Lung (tissue), 12 donors: ENCODE data around the gene B3GNT2. TPM values are rescaled to one million over a fixed set of nuclear protein-coding genes. Genes with fewer than 3 reads are reported as not detected.

ENCODE experiments used
- ATAC-seq: fragments of 200-7000 bp; cut with Tn5 transposase; one replicate; pipeline ENCODE4 v1.9.1; 2020; ENCODE audit warnings: moderate number of reproducible peaks; ENCODE audit not compliant: insufficient read depth, low FRiP score
- DNase-seq, 3 donors: peaks; one replicate each; pipeline ENCODE4 v3.0.0-alpha.2; 2013 to 2017
- H3K27ac ChIP-seq, 2 donors: one replicate each; pipeline ENCODE4 v1.5.1; 2013; ENCODE audit warnings: mild to moderate bottlenecking in 2 of 2, moderate library complexity in 2 of 2, control low read depth in 1 of 2, inconsistent platforms in 1 of 2, low read depth in 1 of 2, low read length in 1 of 2
- H3K27me3 ChIP-seq, 3 donors: one replicate each; pipeline ENCODE4 v1.5.1; 2013; ENCODE audit warnings: low read length in 2 of 3; ENCODE audit not compliant: control insufficient read depth in 3 of 3, insufficient read depth in 3 of 3
- H3K36me3 ChIP-seq, 4 donors: one replicate each; pipeline ENCODE4 v1.5.1; 2013; ENCODE audit warnings: low read length in 4 of 4, mild to moderate bottlenecking in 1 of 4, moderate library complexity in 1 of 4; ENCODE audit not compliant: control insufficient read depth in 4 of 4, insufficient read depth in 4 of 4
- H3K4me1 ChIP-seq, 5 donors: one replicate each; pipeline ENCODE4 v1.5.1; 2013; ENCODE audit warnings: low read length in 5 of 5, mild to moderate bottlenecking in 2 of 5, moderate library complexity in 1 of 5; ENCODE audit not compliant: control insufficient read depth in 5 of 5, insufficient read depth in 5 of 5
- H3K4me3 ChIP-seq: one replicate; pipeline ENCODE4 v1.5.1; 2013; ENCODE audit warnings: mild to moderate bottlenecking, control low read depth, moderate library complexity
- H3K9ac ChIP-seq, 2 donors: one replicate each; pipeline ENCODE4 v1.5.1; 2013; ENCODE audit warnings: low read length in 2 of 2, control low read depth in 1 of 2; ENCODE audit not compliant: insufficient read depth in 1 of 2
- H3K9me3 ChIP-seq, 4 donors: one replicate each; pipeline ENCODE4 v1.5.1; 2013; ENCODE audit warnings: low read length in 3 of 4, mild to moderate bottlenecking in 1 of 4, moderate library complexity in 1 of 4; ENCODE audit not compliant: control insufficient read depth in 4 of 4, insufficient read depth in 3 of 4
- CTCF ChIP-seq: IDR thresholded peaks from 2 replicates; pipeline ENCODE4 v1.5.1; 2012; ENCODE audit warnings: mild to moderate bottlenecking; ENCODE audit errors: control extremely low read depth, extremely low read depth
- WGBS, 2 donors: extraction: QIAGEN DNeasy Blood & Tissue Kit; methylation state at CpG; one replicate each; pipeline ENCODE4 v1.1.7; 2013; 5-methylcytosine and 5-hydroxymethylcytosine counted together
- polyA plus RNA-seq, 2 donors: library from polyadenylated mRNA; stranded (reverse); fragments of 200-250 nt; gene quantifications; one replicate each; pipeline ENCODE4 v1.2.1, GENCODE V29; 2013
- total RNA-seq, 2 donors: library from RNA; depleted of rRNA in 1 of 2; stranded (reverse); fragments of >200 nt in 1 of 2; gene quantifications; one replicate each; pipeline ENCODE4 v1.2.1, GENCODE V29; 2014 to 2021
- donor health status: control.
- donor health status: control.
- donor health status: Bipolar disorder and iron deficiency.
- donor health status: healthy.
- donor health status: DM: yes; HTN: yes; CAD: no.

Gene B3GNT2
- total and polyA plus RNA-seq, 4 donors = 11.4 to 41.8 (median 25.4) TPM

DNA sequence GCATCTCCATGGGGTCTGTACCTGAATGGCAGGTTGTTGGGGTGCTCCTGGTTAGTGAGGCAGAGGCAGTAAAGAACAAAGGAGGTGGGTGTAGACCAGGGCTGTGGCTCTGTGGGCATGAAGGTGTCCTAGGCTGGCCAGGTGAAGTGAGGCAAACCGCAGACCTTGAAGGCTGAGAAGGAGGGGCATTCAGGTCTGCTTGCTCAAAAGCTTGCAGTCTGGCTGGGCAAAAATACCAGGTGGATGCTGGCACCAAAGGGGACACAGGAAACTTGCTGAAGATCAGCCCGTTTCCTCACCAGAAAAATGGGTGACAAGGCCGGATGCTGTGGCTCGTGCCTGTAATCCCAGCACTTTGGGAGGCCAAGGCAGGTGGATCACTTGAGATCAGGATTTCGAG is 6.7 kb upstream of the B3GNT2 start:
- H3K36me3 ChIP-seq = no peaks in the 10 kb centered on the region
- H3K27me3 ChIP-seq = no peaks in the 10 kb centered on the region
- WGBS, 2 donors = 95 to 96% methylated on average over 5 of the region's 5 CpGs
- peaks cover 4 to 34% (median 14%) of the 10 kb centered on the region in 5 donors for H3K4me1 ChIP-seq
- TF ChIP-seq CTCF = no peak
- no peak overlapping the region for H3K4me3 ChIP-seq
- no peak for ATAC-seq
- no peak overlapping the region for H3K27ac ChIP-seq
- no peaks in the 10 kb centered on the region for H3K9me3 ChIP-seq
- H3K9ac ChIP-seq = no peak overlapping the region
- DNase-seq = no peak

DNA sequence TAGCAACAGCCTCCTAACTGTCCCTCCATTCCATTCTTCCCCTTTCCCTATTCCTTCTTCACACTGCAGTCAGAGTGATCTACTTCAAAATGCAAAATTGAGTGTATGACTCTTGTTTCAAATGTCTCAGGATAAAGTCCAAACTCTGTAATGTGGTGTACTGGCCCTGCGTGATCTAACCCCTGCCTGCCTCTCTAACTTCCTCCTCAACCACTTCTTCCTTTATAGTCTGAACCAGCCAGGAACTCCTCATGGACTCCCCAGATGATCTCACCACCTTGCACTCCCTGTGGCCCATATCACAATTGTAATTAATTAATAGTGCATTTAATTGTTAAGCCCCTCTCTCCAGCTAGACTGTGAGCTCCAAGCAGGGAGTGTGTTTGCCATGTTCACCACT is 3.1 kb upstream of the B3GNT2 start:
- ATAC-seq = no peak
- no peak overlapping the region for H3K9ac ChIP-seq

GRCh38 chr2:62194558-62195420 is 1.1 kb upstream of the B3GNT2 start:
- no peaks in the 10 kb centered on the region for H3K36me3 ChIP-seq
- H3K9ac ChIP-seq = peak overlapping the region in 1 of 2 donors; percentile 71
- ATAC-seq (no peak), DNase-seq (no peak)
- H3K27ac ChIP-seq = peak overlapping the region; percentile 84 to 93
- no peak for TF ChIP-seq CTCF
- H3K9me3 ChIP-seq = no peaks in the 10 kb centered on the region
- no peak overlapping the region for H3K4me3 ChIP-seq
- WGBS, 2 donors = 44 to 54% methylated on average over 51 of the region's 51 CpGs
- H3K4me1 ChIP-seq = peaks cover 3 to 20% (median 8%) of the 10 kb centered on the region in 5 donors
- H3K27me3 ChIP-seq = no peaks in the 10 kb centered on the region

More for the DNA sequence above, 3.1 kb upstream of the B3GNT2 start:
- DNase-seq = no peak
- Histone ChIP-seq H3K9me3 (no peaks in the 10 kb centered on the region), H3K27ac (no peak overlapping the region), H3K4me1 (peaks cover 0 to 14% (median 3%) of the 10 kb centered on the region in 5 donors), H3K36me3 (no peaks in the 10 kb centered on the region), H3K27me3 (no peaks in the 10 kb centered on the region), H3K4me3 (no peak overlapping the region)
- no peak for TF ChIP-seq CTCF
- WGBS, 2 donors = 43 to 70% methylated on average over 1 of the region's 1 CpG
